ENCODE measurements around the gene DUS2. TPM values are rescaled to one million over a fixed set of nuclear protein-coding genes. Genes with fewer than 3 reads are reported as not detected.
"Not testable (repeated sequence)": the region's sequence is repeated elsewhere in the genome, so short reads cannot be mapped to it uniquely, and the experiment has no call there.

DUS2 gene
- total RNA-seq, 1 donor from 2014 or later = 7.0 TPM

- DNase-seq (ENCODE audit: missing footprints) = no peak
- intact Hi-C loops (cut with DNase I) = no loop called here
- ATAC-seq = no peak
Measured at GRCh38 chr16:68100488-68100887, 77.4 kb downstream of the DUS2 start.

DNA sequence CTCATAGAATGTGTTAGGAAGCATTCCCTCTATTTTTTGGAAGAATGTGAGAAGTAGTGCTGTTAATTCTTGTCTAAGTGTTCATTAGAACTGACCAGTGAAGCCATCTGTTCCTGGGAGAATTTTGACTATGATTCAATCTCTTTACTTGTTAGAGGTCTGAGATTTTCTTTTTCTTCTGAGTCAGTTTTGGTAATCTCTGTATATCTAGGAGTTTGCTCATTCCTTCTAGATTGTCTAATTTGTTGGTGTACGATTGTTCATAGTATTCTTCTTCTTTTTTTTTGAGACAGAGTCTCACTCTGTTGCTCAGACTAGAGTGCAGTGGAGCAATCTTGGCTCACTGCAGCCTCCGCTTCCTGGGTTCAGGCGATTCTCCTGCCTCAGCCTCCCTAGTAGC, 82.5 kb downstream of the DUS2 start:
- intact Hi-C loops (cut with DNase I) = no loop called here
- no peak for ATAC-seq
- DNase-seq (ENCODE audit: missing footprints) = no peak

DNA sequence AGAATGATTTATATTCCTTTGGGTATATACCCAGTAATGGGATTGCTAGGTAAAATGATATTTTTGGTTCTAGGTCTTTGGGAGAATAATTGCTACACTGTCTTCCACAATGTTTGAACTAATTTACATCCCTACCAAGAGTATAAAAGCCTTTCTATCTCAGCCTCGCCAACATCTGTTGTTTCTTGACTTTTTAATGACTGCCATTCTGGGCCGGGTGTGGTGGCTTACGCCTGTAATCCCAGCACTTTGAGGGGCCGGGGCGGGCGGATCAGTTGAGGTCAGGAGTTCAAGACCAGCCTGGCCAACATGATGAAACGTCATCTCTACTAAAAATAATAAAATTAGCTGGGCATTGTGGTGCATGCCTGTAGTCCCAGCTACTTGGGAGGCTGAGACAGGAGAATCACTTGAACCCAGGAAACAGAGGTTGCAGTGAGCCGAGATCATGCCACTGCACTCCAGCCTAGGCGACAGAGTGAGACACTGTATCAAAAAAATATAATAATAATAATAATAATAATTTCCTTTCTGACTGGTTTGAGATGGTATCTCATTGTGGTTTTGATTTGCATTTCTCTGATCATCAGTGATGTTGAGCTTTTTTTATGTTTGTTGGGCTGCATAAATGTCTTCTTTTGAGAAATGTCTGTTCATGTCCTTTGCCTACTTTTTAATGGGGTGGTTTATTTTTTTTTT, 84.3 kb downstream of the DUS2 start:
- intact Hi-C loops (cut with DNase I); DNase-seq (ENCODE audit: missing footprints); ATAC-seq: not testable (repeated sequence)

- DNase-seq (ENCODE audit: missing footprints); intact Hi-C loops (cut with DNase I); ATAC-seq: not testable (repeated sequence)
Measured at GRCh38 chr16:68109156-68109555, 86.1 kb downstream of the DUS2 start.

DNA sequence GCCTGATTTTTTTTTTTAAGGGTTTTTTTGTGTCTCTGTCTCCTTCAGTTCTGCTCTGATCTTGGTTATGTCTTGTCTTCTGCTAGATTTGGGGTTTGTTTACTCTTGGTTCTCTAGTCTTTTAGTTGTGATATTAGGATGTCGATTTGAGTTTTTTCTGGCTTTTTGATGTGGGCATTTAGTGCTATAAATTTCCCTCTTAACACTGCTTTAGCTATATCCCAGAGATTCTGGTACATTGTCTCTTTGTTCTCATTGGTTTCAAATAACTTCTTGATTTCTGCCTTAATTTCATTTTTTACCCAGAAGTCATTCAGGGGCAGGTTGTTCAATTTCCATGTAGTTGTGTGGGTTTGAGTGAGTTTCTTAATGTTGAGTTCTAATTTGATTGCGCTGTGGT, 87.5 kb downstream of the DUS2 start:
- intact Hi-C loops (cut with DNase I); ATAC-seq; DNase-seq (ENCODE audit: missing footprints): not testable (repeated sequence)

- ATAC-seq (no peak), DNase-seq (ENCODE audit: missing footprints) (no peak)
- intact Hi-C loops (cut with DNase I) = no loop called here
Measured at GRCh38 chr16:68111379-68111778, 88.3 kb downstream of the DUS2 start.

- ATAC-seq (no peak), DNase-seq (ENCODE audit: missing footprints) (no peak)
- intact Hi-C loops (cut with DNase I) = no loop called here
Measured at GRCh38 chr16:68113059-68113761, 90.1 kb downstream of the DUS2 start.

DNA sequence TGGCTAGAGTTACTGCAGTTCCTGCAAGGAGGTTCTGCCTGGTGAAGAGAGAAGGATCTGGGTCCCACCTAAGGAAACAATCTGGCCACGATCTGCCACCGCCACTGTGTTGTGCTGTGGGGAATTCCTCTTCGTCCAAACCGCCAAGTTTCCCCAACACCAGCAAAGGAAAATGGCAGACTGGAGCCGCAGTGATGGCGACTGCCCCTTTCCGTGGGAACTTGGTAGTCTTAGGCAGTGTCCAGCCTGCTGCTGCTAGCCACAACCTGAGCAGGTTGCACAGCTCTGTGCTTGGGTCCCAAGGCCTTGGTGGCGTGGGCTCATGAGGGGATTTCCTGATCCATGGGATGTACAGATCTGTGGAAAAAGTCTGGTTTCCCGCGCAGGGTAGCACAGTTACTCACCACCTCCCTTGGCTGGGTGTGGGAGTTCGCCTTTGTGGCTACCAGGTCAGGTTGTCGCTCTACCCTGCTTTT, 90.7 kb downstream of the DUS2 start:
- DNase-seq (ENCODE audit: missing footprints) (no peak), ATAC-seq (no peak)
- intact Hi-C loops (cut with DNase I) = no loop called here

DNA sequence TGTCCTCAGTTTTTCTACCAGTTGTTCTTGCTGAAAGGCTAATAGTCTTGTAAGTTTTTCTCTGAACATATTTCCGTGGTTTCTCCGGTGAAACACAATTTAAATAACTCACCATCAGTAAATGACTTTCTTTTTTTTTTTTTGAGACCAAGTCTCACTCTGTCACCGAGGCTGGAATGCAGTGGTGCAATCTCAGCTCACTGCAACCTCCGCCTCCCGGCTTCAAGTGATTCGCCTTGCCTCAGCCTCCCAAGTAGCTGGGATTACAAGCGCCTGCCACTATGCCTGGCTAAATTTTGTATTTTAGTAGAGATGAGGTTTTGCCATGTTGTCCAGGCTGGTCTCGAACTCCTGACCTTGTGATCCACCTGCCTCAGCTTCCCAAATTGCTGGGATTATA, 91.9 kb downstream of the DUS2 start:
- intact Hi-C loops (cut with DNase I); ATAC-seq: not testable (repeated sequence)

GRCh38 chr16:68115851-68116250, 92.8 kb downstream of the DUS2 start:
- intact Hi-C loops (cut with DNase I) = no loop called here
- no peak for ATAC-seq
- DNase-seq (ENCODE audit: missing footprints) = no peak

More for the DNA sequence above, 91.9 kb downstream of the DUS2 start:
- not testable (repeated sequence) for DNase-seq (ENCODE audit: missing footprints)

DNA sequence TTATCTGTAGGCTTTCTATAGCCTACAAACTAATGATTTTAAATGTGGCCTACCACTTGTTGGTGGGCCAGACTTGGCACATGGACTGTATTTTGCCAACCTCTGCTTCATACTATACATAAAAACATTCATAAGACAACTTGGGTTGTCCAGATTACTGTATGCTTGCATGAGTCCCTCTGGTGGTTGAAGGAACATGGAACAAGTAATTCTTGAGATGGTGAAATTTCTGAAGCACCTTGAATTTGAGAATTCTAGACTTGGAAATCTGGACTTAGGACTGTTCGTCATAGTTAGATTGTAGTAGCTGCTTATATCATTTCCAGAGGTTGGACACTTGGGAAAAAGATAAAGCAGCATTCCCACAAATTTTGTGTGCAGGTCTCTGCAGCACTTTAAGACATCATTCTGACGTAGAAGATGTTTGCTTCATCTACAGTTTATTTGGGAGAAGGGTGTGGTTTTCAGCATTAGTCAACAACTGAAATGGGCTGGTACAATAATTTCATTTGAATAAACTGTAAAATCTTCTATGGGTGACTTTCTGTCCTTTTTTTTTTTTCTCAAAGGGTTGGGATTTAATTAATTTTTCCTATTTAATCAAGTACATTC, 93.3 kb downstream of the DUS2 start:
- ATAC-seq (no peak), DNase-seq (ENCODE audit: missing footprints) (no peak)
- intact Hi-C loops (cut with DNase I) = no loop called here

GRCh38 chr16:68117884-68118283, 94.8 kb downstream of the DUS2 start:
- intact Hi-C loops (cut with DNase I) = no loop called here
- ATAC-seq = no peak
- DNase-seq (ENCODE audit: missing footprints) = no peak

GRCh38 chr16:68118954-68119353, 95.9 kb downstream of the DUS2 start:
- intact Hi-C loops (cut with DNase I); ATAC-seq; DNase-seq (ENCODE audit: missing footprints): not testable (repeated sequence)

GRCh38 chr16:68120496-68120895, 97.4 kb downstream of the DUS2 start:
- intact Hi-C loops (cut with DNase I); ATAC-seq; DNase-seq (ENCODE audit: missing footprints): not testable (repeated sequence)

GRCh38 chr16:68126395-68126794, 103.3 kb downstream of the DUS2 start:
- no peak for ATAC-seq
- intact Hi-C loops (cut with DNase I) = loop anchor here (5.0 kb wide), 1 partner anchor 34 kb away; no protein-coding TSS in a partner anchor

DNA sequence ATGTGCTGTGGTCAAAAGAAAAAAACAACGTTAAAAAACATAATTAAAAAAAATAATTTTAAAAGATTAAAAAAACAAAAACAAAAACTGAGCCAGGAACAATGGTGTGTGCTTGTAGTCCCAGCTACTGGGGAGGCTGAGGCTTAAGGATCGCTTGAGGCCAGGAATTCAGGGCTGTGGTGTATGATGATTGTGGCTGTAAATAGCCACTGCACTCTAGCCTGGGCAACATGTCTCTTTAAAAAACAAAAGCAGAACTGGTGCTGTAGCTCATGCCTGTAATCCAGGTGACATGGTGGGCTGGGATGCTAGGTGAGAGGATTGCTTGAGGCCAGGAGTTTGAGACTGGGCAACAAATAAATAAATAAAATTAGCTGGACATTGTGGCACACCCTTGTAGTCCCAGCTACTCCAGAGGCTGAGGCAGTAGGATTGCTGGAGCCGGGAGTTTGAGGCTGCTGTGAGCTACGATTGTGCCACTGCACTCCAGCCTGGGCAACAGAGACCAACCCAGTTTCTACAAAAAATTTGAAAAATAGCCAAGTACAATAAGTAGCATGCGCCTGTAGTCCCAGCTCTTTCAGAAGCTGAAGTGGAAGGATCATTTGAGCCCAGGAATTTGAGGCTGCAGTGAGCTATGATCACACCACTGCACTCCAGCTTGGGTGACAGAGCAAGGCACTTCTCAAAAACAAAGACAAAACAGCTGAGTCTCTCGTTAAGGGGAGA, 105.7 kb downstream of the DUS2 start:
- intact Hi-C loops (cut with DNase I) = loop anchor here (5.0 kb wide), 1 partner anchor 36 kb away; no protein-coding TSS in a partner anchor
- DNase-seq (ENCODE audit: missing footprints) (no peak), ATAC-seq (peak; percentile 56)

More at GRCh38 chr16:68126395-68126794, 103.3 kb downstream of the DUS2 start:
- no peak for DNase-seq (ENCODE audit: missing footprints)
